MCF 10A (cell line): ENCODE results near the gene PROX2. TPM values are rescaled to one million over a fixed set of nuclear protein-coding genes. Genes with fewer than 3 reads are reported as not detected.

ENCODE experiments used
- BruUV-seq: library from RNA; stranded (reverse); fragments of 400-500 nt; replicated peaks from 2 replicates; lab custom pipeline; 2021; lab: Mats Ljungman, UMichigan
- CTCF ChIA-PET: fragments of 300-600 bp; sonication (Branson Sonifier 250); formaldehyde crosslinking; extraction: SDS; loops from one replicate; lab custom pipeline; 2021; ENCODE audit warnings: antibody characterized with exemption, inconsistent platforms; lab: Yijun Ruan, JAX
- POLR2A ChIA-PET: fragments of 300-600, 350-650 bp; sonication (Branson Sonifier 250); formaldehyde crosslinking; extraction: SDS; loops from one replicate; lab custom pipeline; 2020; ENCODE audit warnings: antibody characterized with exemption, inconsistent platforms; lab: Yijun Ruan, JAX
- DNase-seq: peaks from one replicate; pipeline ENCODE4 v3.0.0-alpha.2; 2018; ENCODE audit not compliant: unreplicated experiment
- H3K27ac Mint-ChIP-seq: one replicate; pipeline ENCODE4 v1.8.0; 2022; ENCODE audit warnings: mild to moderate bottlenecking, low read depth, mixed read lengths; ENCODE audit not compliant: unreplicated experiment
- H3K27me3 Mint-ChIP-seq: one replicate; pipeline ENCODE4 v1.8.0; 2022; ENCODE audit warnings: mixed read lengths; ENCODE audit not compliant: insufficient read depth, unreplicated experiment
- H3K36me3 Mint-ChIP-seq: one replicate; pipeline ENCODE4 v1.8.0; 2022; ENCODE audit warnings: mild to moderate bottlenecking, moderate library complexity, mixed read lengths; ENCODE audit not compliant: insufficient read depth, unreplicated experiment
- H3K4me1 Mint-ChIP-seq: one replicate; pipeline ENCODE4 v1.8.0; 2022; ENCODE audit warnings: mixed read lengths; ENCODE audit not compliant: insufficient read depth, unreplicated experiment
- H3K4me3 Mint-ChIP-seq: one replicate; pipeline ENCODE4 v1.8.0; 2022; ENCODE audit warnings: mild to moderate bottlenecking, moderate library complexity, mixed read lengths; ENCODE audit not compliant: unreplicated experiment
- H3K9me3 Mint-ChIP-seq: one replicate; pipeline ENCODE4 v1.8.0; 2022; ENCODE audit warnings: mixed read lengths; ENCODE audit not compliant: unreplicated experiment
- intact Hi-C: fragments of 100-400 bp; cut with micrococcal nuclease; formaldehyde crosslinking; loops from 2 replicates; pipeline ENCODE4 v1.14.1; 2022
- total RNA-seq: library from RNA; stranded (reverse); gene quantifications from 2 replicates; pipeline ENCODE4 v1.2.3, GENCODE V29; 2022
- TF ChIP-seq, protein P1 (sequence below): fragments of 200-600 bp; IDR thresholded peaks from one replicate; pipeline ENCODE4 v1.8.0; 2022; ENCODE audit warnings: antibody characterized with exemption, mild to moderate bottlenecking; ENCODE audit not compliant: unreplicated experiment

Gene PROX2
- total RNA-seq, 1 experiment from 2014 or later, result not detected

- no peak overlapping the region for H3K27ac Mint-ChIP-seq
- intact Hi-C loops, result loop anchor here (1.0 to 2.0 kb wide), 3 partner anchors 16 to 296 kb away; no protein-coding TSS in a partner anchor
- BruUV-seq, result no TSS peak
- no peaks in the 10 kb centered on the region for H3K4me1 Mint-ChIP-seq
- POLR2A ChIA-PET, result interaction anchor here (0.5 to 3.8 kb wide), 10 partner anchors 8 to 332 kb away, joined by 3 to 32 read pairs (median 4); partner anchors contain the start of genes DLST and PROX2
- no peaks in the 10 kb centered on the region for H3K27me3 Mint-ChIP-seq
- H3K36me3 Mint-ChIP-seq, result peaks cover 53% of the 10 kb centered on the region
- H3K9me3 Mint-ChIP-seq, result no peaks in the 10 kb centered on the region
- H3K4me3 Mint-ChIP-seq, result no peak overlapping the region
- CTCF ChIA-PET, result interaction anchor here (0.6 to 7.4 kb wide), 23 partner anchors 12 to 406 kb away, joined by 3 to 182 read pairs (median 4); partner anchors contain the start of genes DLST, EIF2B2 and PROX2
- no peak for DNase-seq
- TF ChIP-seq, protein P1, sequence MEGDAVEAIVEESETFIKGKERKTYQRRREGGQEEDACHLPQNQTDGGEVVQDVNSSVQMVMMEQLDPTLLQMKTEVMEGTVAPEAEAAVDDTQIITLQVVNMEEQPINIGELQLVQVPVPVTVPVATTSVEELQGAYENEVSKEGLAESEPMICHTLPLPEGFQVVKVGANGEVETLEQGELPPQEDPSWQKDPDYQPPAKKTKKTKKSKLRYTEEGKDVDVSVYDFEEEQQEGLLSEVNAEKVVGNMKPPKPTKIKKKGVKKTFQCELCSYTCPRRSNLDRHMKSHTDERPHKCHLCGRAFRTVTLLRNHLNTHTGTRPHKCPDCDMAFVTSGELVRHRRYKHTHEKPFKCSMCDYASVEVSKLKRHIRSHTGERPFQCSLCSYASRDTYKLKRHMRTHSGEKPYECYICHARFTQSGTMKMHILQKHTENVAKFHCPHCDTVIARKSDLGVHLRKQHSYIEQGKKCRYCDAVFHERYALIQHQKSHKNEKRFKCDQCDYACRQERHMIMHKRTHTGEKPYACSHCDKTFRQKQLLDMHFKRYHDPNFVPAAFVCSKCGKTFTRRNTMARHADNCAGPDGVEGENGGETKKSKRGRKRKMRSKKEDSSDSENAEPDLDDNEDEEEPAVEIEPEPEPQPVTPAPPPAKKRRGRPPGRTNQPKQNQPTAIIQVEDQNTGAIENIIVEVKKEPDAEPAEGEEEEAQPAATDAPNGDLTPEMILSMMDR, result no peak
Measured at GRCh38 chr14:74904635-74905503, 28.9 kb upstream of the PROX2 start.

GRCh38 chr14:74902941-74903705, 27.2 kb upstream of the PROX2 start:
- POLR2A ChIA-PET, result interaction anchor here (0.6 to 3.5 kb wide), 2 partner anchors 42 to 165 kb away, joined by 3 to 26 read pairs; no protein-coding TSS in a partner anchor
- no peak for DNase-seq
- Mint-ChIP-seq H3K27ac (no peak overlapping the region), H3K4me3 (no peak overlapping the region), H3K36me3 (peaks cover 69% of the 10 kb centered on the region), H3K27me3 (no peaks in the 10 kb centered on the region), H3K9me3 (no peaks in the 10 kb centered on the region), H3K4me1 (no peaks in the 10 kb centered on the region)
- intact Hi-C loops, result no loop called here
- CTCF ChIA-PET, result interaction anchor here (0.9 to 6.3 kb wide), 2 partner anchors 10 to 42 kb away, joined by 3 to 127 read pairs; no protein-coding TSS in a partner anchor
- TF ChIP-seq, protein P1, result no peak
- TSS peak; percentile 58 for BruUV-seq

GRCh38 chr14:74898694-74899093, 22.7 kb upstream of the PROX2 start:
- Mint-ChIP-seq H3K9me3 (no peaks in the 10 kb centered on the region), H3K4me1 (no peaks in the 10 kb centered on the region), H3K4me3 (no peak overlapping the region), H3K36me3 (peaks cover 93% of the 10 kb centered on the region), H3K27ac (no peak overlapping the region), H3K27me3 (no peaks in the 10 kb centered on the region)
- TF ChIP-seq, protein P1, result no peak
- CTCF ChIA-PET, result interaction anchor here (0.7 to 11.7 kb wide), 2 partner anchors 6 to 39 kb away, joined by 3 to 127 read pairs; no protein-coding TSS in a partner anchor
- BruUV-seq, result no TSS peak
- intact Hi-C loops, result no loop called here
- POLR2A ChIA-PET, result interaction anchor here (1.9 kb wide), 1 partner anchor 14 kb away, joined by 5 read pairs; no protein-coding TSS in a partner anchor
- no peak for DNase-seq
